ENCODE data around the gene ZNF789.
A peak's percentile ranks its signal among the peaks of the same experiment; 100 is the strongest.
"Not testable (repeated sequence)": the region's sequence is repeated elsewhere in the genome, so short reads cannot be mapped to it uniquely, and the experiment has no call there.

ZNF789 gene

GRCh38 chr7:99457650-99458493, 14.8 kb upstream of the ZNF789 start:
- peak; percentile 4 for DNase-seq (ENCODE audit: low spot score)

DNA sequence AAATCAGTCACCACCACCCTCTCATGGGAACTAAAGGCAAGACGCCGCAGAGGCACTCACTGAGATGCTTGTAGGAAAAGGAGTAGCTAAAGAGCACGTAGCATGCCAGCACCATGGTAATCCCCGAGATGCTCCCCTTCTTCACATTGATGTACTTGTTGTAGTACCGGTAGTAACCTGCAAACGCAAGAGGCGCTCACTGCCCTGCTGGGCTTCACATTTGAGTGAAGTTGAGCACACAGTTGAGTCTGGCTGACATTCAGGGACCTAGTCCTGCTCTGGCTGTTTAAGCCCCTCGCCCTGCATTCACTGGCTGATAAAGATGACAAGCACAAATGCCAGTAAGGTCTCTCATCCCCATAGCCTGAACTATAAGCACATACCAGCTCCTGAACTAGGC, 13.6 kb upstream of the ZNF789 start:
- peak; percentile 27 for DNase-seq (ENCODE audit: low spot score)

- DNase-seq (ENCODE audit: low spot score) = no peak
Measured at GRCh38 chr7:99460651-99461050, 12.0 kb upstream of the ZNF789 start.

DNA sequence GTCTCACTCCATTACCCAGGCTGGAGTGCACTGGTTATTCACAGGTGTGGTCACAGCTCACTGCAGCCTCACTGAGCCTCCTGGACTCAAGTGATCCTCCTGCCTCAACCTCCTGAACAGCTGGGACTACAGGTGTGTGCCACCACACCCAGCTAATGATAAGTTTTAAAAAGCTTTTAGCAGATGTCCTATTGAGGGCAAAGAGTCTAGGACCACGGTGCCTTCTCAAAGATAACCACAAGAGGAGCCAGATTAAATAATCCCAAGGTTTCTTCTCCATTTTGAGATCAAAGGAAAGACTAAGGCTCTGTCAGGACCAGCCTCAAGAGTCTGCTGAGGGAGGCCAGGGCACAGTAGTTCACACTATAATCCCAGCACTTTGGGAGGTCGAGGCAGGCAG, 11.5 kb upstream of the ZNF789 start:
- DNase-seq (ENCODE audit: low spot score) = no peak

- no peak for DNase-seq (ENCODE audit: low spot score)
Measured at GRCh38 chr7:99465421-99465768, 7.3 kb upstream of the ZNF789 start.

DNA sequence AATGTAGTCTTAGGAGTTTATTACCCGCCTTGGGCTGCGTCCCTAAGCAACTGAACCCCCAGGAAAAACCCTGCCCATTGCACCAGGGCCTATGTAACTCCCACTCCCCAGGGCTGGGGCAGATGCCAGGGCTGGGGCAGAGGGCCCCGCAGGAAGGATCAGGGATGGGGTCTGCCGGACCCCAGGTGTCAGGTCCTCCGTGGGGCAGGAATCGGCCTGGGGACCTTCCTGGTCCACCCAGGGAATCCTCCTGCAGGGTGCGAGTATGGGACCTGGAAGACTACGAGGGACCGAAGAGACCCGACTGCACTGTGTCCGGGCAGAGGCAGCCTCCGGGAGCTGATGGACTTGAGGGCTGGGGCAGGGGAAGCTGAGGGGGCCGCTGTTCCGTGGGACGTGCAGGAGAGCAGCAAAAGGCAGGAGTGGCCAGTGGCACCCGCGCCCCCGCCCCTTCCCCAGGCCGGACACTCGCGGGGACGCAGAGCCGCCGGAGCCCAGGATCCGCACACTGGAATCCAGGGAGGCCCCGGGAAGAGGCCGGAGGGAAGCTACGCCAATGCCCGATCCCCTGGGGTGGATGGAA, 4.3 kb upstream of the ZNF789 start:
- DNase-seq (ENCODE audit: low spot score) = no peak

DNA sequence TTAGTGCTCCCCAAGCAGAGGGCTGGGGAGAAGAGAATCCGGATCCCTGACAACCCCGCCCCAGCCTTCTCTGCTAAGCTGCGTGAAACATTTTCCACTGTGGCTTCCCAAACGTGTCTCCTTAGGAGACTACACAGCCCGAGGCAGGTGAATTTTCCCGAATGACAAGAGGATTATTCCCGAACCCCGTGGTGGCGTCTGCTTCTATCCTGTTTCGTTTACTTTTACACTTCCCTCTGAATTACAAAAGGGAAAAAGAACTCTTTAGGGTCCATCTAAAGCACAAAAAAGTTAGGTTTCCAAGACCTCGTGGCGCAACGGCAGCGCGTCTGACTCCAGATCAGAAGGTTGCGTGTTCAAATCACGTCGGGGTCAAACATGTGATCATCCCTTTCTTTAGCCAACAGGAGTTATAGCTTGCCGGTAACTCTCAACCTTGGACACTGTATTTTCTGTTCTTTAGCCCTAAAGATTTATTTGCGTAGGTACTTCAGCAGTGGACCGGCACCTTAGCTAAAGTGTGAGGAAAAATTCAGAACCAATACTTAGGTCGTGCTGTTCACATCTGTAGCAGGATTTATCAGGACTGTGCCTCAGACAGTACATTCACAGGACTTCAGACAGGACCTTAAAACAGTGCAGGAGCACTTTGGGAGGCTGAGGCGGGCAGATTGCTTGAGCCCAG, 3.2 kb upstream of the ZNF789 start:
- no peak for DNase-seq (ENCODE audit: low spot score)

GRCh38 chr7:99473315-99473596, 566 bp downstream of the ZNF789 start:
- peak; percentile 72 for DNase-seq (ENCODE audit: low spot score)

- no peak for DNase-seq (ENCODE audit: low spot score)
Measured at GRCh38 chr7:99476107-99476506, 3.4 kb downstream of the ZNF789 start.

- DNase-seq (ENCODE audit: low spot score) = peak; percentile 59
Measured at GRCh38 chr7:99478464-99479440, 6.1 kb downstream of the ZNF789 start.

- no peak for DNase-seq (ENCODE audit: low spot score)
Measured at GRCh38 chr7:99485094-99485493, 12.4 kb downstream of the ZNF789 start.

DNA sequence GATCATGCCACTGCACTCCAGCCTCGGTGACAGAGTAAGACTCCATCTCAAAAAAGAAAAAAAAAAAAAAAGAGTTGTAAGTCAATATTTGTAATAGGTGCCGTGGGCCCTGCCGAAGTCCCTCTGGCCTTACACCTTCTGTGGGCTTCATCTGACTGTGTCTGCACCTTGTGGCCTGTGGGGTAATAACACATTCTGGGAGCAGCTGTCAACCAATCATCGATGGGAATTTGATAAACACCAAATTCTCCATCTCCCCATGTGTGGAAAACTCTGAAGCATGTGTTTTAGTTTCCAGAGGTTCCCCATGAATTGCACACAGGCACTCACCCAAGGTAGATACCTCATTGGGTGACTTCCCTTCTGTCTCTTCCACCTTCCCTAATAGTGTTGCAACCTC, 16.5 kb downstream of the ZNF789 start:
- no peak for DNase-seq (ENCODE audit: low spot score)

DNA sequence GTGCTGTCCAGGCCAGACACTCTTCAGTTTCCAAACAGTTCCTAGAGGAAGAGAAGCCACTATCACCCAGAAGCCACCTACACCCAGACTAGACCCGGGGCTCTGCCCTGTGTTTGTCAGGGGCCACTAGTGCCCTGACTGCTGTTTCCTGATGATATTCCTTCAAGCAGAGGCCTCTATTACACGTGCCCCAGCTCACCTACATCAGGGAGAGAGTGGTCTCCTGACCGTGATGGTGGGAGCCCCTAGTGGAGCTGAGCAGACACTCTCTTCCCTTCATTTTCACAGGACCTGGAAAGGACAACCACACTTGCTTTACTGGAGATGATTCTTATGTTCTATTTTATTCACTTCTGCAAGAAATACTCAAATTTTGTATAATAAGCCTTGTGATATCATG, 18.2 kb downstream of the ZNF789 start:
- no peak for DNase-seq (ENCODE audit: low spot score)

DNA sequence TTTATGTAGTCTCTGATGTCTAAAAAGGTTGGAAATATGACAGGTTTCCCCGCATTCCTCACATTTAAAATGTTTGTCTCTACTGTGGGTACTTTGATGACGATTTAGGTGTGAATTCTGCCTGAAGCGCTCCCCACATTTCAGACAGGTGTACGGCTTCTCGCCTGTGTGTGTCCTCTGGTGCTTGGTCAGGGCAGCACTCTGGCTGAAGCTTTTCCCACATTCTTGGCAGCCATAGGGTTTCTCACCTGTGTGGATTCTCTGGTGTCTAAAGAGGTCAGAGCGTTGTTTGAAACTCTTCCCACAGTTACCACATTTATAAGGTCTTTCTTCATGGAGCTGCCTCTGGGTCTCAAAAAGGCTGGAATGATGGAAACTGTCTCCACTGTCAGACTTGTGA, 21.1 kb downstream of the ZNF789 start:
- no peak for DNase-seq (ENCODE audit: low spot score)

DNA sequence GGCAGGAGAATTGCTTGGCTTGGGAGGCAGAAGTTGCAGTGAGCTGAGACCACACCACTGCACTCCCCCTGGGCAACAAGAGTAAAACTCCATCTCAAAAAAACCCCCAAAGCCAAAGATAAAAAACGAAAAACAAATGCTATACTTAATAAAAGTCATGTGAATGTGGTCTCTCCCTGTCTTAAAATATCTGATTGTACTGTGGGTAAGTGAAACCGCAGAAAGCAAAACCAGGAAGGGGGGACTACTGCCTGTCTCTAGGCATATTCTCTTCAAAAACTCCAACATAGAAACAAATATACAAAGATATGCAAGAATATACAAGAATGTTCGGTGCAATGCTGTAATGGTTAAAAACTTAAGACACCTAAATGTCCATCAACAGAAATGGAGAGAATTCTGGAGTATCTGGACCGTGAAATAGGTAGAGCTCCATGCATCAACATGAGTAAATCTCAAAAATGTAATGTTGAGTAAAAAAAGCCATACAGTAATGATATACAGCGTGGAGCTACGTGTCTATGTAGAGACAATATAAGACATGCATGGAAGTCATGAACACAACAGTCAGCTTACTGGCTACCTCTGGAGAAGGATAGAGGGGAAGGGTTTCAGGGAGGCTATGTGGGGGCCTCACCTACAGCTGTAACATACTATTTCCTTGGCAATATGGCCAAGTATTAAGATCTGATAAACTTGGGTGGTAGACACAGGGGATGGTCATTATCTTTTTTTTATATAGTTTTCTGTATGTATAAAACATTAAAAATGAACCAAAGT, 25.3 kb downstream of the ZNF789 start:
- no peak for DNase-seq (ENCODE audit: low spot score)

DNA sequence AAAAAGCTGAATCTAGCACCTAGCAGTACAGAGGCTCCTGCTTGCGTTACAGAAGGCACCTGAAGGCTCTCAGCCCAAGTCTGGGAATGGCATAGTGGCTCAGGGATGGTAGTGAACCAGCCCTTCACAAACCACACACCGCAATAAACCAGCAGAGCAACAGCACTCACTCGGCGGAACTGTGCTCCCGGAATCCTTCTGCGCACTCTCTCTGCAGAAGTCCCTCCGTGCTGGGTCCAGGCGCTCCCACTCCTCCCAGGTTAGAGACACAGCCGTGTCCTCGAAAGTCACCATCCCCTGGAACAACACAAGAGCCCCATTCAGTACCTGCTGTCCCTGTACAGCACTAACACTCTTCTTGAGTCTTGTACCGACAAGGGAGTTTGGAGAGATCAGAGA, 25.9 kb downstream of the ZNF789 start:
- DNase-seq (ENCODE audit: low spot score) = no peak

GRCh38 chr7:99499371-99499720, 26.7 kb downstream of the ZNF789 start:
- no peak for DNase-seq (ENCODE audit: low spot score)

DNA sequence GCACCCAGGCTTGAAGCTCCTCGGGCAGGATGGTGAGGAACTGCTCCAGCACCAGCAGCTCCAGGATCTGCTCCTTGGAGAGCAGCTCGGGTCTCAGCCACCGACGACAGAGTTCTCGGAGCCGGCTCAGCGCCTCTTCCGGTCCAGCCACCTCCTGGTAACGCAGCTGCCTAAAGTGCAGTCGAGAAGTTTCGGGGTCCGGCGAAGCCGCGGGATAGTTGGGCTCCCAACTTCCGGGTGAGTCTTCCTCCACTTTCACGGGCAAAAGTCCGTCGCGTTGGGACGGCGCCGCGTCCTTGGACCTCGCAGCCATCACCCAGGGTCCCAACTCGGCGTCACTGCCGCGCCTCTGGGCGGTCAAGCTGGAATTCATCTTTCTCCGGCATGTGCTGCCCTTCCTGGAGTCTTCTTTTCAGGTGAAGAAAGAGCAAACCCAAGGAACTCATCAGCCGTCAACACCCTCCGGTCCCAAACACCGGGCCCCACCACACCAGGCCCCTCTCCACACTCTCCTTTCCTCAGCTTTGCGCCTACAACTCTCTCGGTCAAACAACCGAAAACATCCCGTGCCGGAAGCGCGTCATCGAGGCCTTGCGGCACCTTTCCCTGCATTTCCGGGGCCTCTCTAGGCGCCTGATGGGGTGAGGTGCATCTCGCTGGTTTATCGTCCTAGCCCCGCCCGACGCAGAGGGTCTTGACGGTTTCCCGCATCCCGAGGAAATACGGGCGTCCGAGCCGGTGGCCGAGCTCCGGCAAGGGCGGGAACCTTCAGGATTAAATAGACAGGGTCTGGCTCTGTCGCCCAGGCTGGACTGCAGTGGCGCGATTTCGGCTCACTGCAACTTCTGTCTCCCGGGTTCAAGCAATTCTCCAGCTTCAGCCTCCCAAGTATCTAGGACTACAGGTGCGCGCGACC, 27.3 kb downstream of the ZNF789 start, which contains the start of gene ZNF394:
TSS of gene ZNF394 (minus strand) at position 561 of the 916 bp plus-strand sequence. CDS start at position 373, 188 bp downstream.
- peak; percentile 94 for DNase-seq (ENCODE audit: low spot score)

DNA sequence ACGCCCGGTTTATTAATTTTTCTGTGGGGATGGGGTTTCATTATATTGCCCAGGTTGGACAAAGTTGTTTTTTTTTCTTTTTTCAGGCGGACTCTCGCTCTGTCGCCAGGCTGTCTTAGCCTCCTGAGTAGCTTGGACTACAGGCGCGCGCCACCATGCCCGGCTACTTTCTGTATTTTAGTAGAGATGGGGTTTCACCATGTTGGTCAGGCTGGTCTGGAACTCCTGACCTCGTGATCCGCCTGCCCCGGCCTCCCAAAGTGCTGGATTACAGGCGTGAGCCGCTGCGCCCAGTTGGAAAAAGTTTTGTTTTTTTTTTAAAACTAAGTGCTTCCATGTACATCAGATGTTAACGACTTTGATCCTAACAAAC, 27.9 kb downstream of the ZNF789 start:
- DNase-seq (ENCODE audit: low spot score) = no peak

GRCh38 chr7:99501236-99501635, 28.5 kb downstream of the ZNF789 start:
- DNase-seq (ENCODE audit: low spot score) = not testable (repeated sequence)

DNA sequence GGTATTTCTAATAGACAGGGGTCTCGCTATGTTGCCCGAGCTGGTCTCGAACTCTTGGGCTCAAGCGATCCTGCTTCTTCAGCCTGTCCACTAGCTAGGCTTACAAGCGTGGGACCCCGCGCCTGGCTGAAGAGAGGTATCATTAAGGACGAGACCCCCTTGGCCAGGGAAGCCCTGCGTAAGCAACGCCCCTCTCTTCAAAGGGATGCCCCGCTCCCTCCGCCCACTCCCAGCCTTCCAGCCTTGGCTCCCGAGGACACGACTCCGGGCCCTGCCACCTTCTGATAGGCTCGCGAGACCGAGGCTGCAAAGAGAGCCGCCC, 31.6 kb downstream of the ZNF789 start:
- peak; percentile 97 for DNase-seq (ENCODE audit: low spot score)
